HEK293 (cell line): ENCODE measurements around the gene STEEP1.

Source experiments
- CTCF ChIP-seq: fragments of 450-650 bp; formaldehyde crosslinking; IDR thresholded peaks from 2 replicates; pipeline ENCODE4 v1.5.1; 2016; ENCODE audit warnings: missing biosample characterization, missing genetic modification characterization
- ZNF280D ChIP-seq: fragments of 450-650 bp; formaldehyde crosslinking; IDR thresholded peaks from 2 replicates; pipeline ENCODE4 v1.5.1; 2016; ENCODE audit warnings: missing biosample characterization, missing genetic modification characterization
- ZNF777 ChIP-seq: fragments of 450-650 bp; formaldehyde crosslinking; IDR thresholded peaks from 2 replicates; pipeline ENCODE4 v1.5.1; 2017; ENCODE audit warnings: missing biosample characterization, missing genetic modification characterization, borderline replicate concordance
- ZNF792 ChIP-seq: fragments of 450-650 bp; formaldehyde crosslinking; IDR thresholded peaks from 2 replicates; pipeline ENCODE4 v1.5.1; 2016; ENCODE audit warnings: missing biosample characterization, missing genetic modification characterization
- ZSCAN30 ChIP-seq: fragments of 450-650 bp; IDR thresholded peaks from 2 replicates; pipeline ENCODE4 v1.5.1; 2018; ENCODE audit warnings: missing biosample characterization, mild to moderate bottlenecking, missing genetic modification characterization, moderate library complexity

GRCh38 chrX:119523664-119524184 lies 41.5 kb downstream of the STEEP1 start:
- no peak for TF ChIP-seq CTCF (tag by site-specific recombination)
- TF ChIP-seq ZNF792 (tag by site-specific recombination), result no peak
- TF ChIP-seq ZSCAN30, result no peak
- TF ChIP-seq ZNF280D (tag by site-specific recombination), result no peak
- no peak for TF ChIP-seq ZNF777
